Stimulated activated CD8-positive, alpha-beta memory T cell treated with anti-CD3 and anti-CD28 coated beads, Interleukin-4, amount 100 ng/mL, for 4 hours (primary cell): Measurements from ENCODE around the gene WIPF1.

Experiments used
- DNase-seq, 2 donors: peaks; one replicate each; pipeline ENCODE4 v3.0.0-alpha.2; 2020; ENCODE audit warnings: low read depth in 2 of 2, low spot score in 1 of 2

The WIPF1 gene

DNA sequence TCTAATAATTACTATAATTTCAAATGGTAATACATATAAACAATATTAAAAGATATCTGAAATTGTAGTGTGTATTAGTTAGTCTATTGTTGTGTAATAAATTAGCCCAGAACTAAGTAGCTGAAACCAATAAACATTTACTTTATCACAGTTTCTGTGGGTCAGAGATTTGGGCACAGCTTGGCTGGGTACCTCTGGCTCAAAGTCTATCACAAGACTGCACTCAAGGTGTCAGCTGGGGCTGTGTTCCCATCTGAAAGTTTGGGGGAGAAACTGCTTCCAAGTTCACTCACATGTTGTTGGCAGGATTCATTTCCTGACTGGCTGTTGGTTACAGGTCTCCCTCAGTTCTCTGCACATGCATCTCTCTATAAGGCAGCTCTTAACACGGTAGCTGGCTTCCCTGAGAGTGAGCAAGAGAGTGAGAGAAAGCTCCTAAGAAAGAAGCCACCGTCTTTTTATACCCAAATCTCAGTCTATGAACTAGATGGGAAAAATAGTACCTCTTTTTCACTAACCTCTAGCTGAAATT is 25.6 kb upstream of the WIPF1 start:
- DNase-seq: no peak

DNA sequence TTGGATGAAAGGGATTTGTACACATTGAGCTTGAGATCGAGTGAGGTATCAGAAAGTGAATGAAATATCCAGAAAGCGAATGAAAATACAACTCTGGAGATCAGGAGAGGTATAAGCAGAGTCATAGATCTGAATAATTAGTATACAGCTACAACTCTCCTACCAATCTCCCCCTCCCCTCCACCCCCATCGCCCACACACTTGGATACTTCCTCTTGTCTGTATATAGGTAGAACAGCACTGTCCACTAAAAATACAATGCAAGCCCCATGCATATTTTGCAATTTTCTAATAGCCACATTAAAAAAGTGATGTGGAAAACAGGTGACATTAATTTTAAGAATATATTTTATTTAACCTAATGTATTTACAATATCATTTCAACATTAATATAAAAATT is 23.7 kb upstream of the WIPF1 start:
- DNase-seq: no peak

DNA sequence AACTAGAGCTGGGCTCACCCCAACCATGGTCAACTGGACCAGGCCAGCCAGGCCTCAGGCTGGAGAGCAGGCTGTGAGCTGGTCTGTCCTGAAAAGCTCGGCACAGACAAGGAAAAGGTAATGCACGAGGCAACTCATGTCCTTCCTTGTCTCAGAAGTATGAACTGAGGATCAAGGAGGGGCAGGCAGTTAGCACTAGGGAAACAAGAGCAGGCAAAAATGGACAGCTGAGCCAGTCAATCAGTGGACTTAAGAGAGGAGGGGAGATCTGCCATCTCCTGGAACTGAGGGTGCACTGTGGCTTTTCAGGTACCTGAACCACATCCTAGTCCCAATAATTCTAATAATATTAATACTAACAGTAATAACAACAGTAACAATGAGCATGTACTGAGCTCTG is 20.6 kb upstream of the WIPF1 start:
- no peak for DNase-seq

DNA sequence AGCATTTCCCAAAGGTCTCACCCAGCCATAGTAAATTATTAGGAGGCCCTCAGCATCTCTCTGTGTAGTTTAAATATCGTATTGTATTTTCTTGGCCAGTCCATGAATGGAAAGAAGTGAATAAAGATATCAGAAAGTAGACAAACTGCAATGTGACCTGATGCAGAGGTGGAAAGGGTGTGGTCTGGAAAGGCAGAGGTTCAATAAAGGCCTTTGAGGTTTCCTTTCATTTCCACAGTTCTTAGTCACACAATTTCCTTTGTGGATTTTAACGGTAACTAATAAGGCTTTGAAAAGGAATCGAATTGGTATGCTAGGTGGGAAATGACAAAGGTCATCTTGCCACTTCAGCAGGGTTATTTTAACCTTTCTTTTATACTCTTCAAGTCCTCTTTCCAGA is 20.1 kb upstream of the WIPF1 start:
- DNase-seq: no peak

DNA sequence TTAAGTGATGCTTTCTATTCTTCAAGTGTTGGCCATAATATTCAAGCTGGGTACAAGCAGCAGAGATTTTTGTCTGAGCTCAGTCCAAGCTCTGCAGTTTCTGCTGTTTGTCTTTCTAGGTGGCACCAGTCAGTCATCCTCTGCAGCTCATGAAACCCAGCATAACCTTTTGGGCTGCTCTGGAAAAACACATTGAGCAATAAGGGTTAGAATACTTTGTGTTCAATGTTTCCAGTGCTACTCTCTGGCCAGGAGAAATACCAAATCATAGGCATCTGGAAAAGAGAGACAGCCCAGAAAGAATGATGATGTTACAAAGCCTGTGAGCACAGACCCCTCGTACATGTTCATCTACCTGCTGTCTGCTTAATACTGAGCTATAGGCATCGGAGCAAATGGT is 19.5 kb upstream of the WIPF1 start:
- no peak for DNase-seq

DNA sequence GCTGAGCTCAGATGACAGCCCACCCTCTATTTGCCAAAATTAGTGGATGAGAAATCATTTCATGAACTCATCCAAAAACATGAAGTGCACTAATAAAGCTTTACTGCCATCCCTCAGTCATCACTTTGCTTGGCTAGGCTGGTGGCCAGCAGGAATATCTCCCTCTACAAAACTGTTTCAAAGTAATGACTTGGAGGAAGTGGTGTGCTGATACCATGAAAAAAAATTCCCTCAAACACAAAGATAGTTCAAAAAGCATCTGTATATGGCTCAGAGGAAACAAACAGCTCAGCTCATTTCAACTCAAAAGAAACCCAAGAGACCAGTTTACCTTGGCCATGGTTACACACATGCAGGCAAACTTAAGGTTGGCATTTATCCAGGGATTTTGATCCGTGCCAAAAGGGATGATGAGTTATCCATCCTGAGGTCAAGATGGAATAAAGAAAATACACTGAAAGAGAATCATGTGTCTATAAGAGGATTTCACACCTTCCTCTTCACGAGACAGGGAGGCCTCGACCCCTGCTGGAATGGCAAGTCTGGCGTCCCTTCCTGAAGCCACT is 18.4 kb upstream of the WIPF1 start:
- DNase-seq: no peak

DNA sequence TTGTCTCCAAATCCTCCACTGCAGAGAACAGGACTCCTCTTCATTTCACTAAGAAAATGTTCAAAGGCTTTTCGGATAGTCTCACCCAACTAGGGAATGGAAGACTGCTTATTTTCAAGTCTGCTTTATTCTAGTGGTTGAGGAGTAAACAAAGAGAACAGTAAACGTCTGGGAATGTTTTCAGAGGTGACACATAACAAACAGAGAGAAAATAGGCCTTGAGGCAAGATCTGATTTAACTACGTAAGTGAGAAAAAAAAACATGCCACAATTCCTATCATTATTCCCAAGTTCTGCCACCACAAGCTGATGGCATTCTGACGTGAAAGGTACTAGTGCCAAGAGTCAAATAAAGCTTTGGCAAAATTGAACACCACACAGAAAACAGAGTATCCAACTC is 16.7 kb upstream of the WIPF1 start:
- no peak for DNase-seq

DNA sequence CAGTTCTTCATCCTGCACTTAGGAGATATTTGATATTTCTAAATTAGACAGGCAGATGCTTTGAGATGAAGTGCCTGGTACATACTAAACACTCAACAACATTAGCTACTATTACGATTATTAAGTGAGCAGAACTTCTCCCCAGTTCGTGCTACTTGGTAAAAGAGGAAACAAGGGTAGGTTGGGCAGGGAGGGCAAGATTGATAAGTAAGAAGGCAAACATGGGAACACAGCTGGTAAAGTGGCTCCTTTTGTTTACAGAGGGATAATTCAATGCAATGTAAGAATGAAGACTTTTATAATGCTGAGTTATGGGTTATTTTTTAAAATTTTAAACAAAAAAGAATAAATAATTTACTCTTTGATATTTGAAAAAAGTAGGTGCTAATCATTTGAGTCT is 15.9 kb upstream of the WIPF1 start:
- DNase-seq: no peak

DNA sequence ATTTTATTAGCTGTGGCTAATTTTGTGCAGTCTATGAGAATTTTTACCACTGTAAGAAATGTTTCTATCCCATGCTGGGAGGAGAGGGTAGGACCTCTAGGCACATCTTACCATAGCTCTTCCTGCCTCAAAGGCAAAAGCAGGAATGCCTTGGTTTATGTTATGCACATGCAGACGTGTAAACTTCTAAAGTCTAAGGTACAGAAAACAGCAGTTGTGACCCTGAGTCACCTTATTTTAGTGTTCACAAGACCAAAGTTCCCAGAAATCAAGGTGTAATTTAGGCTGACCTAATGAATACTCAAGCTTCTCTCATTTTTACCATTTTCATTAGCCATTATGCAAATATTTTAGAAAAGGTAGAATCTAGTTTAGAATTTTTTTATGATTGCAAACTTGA is 15.4 kb upstream of the WIPF1 start:
- DNase-seq: no peak

DNA sequence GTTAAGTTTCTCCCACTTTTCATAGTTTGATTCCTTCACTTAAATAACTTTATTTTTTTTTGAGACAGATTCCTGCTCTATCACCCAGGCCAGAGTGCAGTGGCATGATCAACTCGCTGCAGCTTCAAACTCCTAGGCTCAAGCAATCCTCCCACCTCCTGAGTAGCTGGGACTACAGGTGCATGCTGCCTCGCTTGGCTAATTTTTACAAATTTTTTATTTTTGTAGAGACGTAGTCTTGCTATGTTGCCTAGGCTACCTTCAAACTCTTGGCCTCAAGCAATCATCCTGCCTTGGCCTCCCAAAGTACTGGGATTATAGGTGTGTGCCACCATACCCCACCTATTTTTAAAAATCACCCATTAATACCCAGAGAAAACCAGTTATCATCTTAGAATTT is 14.2 kb upstream of the WIPF1 start:
- DNase-seq: no peak

DNA sequence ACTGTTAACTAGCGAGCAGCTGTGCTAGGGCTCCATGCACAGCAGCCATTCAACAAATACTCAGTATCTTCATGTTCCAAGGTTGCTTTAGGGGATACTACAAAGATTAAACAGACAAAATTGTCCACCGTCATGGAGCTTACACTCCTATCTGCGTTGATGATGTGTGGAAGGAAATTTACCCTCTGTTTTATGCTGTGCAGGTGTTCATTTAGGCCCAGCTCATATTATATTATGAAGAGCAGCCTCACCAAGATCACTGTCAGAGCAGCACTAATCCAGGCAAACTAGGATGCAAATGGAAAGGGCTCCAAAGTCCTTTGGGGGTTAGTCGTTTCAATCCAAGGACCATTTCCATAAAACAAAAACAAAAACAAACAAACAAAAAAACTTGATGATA is 13.4 kb upstream of the WIPF1 start:
- DNase-seq: no peak

DNA sequence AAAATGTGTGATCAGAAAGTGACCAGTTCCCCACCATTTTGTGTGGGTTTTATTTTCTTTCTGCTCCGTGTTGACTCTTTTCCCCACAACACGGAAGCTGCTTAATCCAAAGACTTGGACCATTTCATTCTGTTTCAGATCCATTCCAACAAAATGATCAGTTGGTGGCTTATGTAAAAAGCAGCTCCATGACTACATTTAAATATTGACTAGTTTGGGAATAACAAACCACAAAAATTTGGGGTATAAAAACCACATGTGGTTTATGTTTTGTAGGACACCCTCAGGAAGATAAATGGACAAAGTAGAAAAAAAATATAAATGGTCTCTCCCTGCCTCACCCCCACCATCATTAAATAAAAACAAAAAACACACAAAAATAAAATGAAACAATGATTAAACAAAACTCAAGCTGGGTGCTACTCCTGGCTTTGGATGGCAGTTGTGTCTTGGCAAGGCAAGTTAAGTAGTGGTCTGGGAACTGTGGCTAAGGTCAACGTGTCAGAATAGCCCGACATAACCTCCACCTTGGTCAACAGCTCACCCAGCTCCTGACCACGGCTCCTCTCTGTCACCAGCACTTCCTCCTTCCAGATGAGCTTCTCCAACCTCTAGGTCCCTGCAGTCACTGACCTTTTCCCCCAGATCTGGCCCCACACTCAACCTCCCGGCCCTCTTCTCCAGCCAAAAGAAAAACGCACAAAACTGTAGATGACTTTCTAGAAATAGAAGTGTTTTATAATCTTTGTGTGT is 12.8 kb upstream of the WIPF1 start:
- DNase-seq: no peak

DNA sequence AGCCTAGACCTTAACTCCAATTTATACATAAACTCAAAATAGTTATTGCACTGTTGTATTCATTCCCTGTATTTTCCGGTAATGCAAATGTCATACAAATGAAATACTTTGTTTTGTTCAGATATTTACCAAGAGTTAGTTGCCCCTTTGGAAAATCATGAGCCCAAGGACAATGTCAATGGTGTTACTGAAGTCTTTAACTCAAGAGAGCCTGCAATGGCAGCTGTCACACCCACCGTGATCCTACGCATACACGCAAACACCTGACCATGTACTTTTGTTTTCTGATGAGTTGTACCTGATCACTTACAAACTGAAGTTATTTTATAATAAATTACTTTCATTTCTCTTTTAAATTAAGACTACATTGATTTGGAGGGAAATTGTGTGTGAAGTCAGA is 11.7 kb upstream of the WIPF1 start:
- no peak for DNase-seq

DNA sequence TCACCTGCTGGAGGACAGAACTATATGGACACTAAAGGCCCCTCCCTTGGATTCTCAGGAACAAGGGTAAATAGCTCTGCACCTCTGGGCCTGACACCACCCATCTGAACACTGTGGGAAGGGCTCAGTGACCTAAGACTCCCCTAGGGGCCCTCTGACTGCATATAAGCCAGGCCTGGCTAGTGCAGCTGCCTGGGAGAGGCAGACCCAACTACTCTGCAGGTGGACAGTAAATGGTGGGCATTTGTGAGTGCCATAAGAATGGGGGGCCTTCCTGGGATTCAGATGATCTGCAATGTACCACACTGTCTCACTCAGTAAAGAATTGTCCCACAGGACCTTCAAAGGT is 11.2 kb upstream of the WIPF1 start:
- DNase-seq: no peak

DNA sequence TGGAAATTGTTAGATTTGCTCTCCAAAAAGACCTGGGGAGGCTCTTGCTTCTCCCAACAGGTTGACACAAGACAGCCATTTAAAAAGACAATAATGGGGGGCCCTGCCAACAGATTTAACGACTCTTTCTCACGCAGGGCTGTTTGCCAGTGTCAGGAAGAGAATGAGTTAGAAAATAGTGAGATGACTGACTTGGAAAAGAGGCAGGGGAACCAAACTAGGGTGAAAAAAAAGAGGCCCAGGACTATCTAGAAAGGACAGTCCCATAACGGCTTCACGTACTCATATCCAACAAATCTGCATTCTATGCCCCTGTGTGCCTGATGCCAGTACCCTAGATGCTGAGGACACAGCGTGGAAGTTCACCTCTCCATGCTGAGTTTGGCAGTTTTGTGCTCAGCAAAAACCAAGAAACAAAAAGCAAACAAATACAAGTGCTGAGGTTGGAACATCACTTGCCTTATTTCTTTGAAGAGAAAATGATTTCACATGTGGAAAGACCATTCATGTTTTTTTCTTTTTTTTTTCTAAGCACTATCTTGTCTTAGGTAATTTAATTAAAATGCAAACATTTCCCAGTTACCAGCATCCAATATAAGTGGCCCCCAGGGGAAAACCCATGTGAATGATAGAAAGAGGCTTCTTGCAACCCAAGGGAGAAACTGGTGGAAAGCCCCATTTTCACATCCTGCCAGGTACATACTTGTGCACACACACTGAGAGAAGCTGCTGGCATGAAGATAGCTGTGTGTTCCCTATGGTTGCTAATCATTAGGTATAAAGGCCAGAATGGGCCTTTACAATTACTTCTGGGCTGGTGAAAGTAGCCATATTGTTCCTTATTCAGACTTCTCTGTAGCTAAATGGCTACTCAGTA is 10.6 kb upstream of the WIPF1 start:
- DNase-seq: no peak

DNA sequence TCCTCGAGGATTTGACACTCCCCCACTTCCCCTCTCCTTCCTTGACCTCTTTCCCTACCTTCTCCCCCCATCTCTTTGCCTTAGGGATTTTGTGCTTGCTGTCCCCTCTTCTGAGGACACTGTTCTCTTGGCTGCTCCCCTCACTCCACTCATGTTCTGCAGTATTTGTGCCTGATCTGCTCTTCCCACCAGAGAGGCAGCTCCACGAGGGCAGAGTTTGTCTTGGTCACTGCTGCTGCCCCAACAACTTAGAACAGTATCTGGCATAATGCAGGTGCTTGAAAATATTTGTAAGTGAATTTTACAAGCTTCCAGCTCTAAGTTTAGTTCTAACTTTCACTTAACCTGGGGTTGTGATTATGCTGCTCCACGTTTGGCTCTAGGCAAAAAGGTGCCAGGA is 10.0 kb upstream of the WIPF1 start:
- no peak for DNase-seq

DNA sequence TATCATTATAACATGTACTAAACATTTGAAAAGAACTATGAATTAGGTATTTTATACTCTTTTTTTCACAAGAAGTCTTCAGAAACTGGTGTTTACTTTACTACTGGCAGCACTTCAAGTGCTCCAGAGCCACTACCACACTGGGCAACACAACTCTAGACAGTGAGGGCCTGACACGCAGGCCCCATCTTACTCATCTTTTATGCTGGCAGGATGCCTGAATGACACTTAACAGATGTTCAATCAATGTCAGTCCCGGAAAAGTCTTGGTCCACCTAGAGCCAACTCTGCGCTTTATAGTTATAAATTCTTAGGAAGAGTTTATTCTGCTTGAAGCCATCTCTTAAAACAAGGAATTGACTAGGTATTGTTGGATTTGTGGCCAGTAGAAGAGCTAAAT is 8.7 kb upstream of the WIPF1 start:
- DNase-seq: no peak

DNA sequence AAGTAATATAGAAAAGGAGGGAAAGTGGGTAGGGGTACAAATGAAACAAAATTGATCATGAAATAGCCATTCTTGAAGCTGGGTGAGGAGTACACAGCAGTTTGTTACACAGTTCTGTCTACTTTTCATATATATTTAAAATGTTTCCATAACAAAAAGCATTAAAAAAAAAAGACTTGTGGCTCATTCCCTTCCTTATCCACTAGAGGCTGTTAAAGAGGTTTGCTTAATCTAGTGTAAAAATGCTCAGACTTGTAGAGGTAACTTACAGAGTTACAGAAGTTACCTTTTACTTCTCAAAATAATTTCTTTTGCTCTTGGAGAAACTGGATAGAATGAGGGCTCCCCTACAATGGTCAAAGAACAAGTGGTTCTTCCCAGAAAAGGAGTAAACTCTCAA is 8.1 kb upstream of the WIPF1 start:
- DNase-seq: no peak

DNA sequence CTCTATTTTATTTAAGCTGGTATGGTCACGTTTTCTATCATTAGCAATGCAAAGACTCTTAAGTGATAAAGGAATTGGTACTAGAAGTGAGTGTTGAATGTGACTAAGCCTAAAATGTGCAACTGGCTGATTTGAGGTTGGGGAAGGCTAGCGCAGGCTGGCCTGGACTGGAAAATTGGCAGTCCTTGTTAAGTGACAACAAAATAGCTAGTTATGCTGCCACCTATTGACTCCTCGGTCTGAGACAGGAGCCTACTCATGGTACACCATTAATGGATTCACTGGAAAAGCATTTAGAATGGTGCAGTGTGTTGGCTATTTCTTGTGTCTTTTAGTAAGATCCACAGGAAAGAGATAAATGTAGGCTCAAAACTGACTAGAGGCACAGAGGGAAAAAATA is 5.7 kb upstream of the WIPF1 start:
- peak in 1 of 2 donors; percentile 13 for DNase-seq

DNA sequence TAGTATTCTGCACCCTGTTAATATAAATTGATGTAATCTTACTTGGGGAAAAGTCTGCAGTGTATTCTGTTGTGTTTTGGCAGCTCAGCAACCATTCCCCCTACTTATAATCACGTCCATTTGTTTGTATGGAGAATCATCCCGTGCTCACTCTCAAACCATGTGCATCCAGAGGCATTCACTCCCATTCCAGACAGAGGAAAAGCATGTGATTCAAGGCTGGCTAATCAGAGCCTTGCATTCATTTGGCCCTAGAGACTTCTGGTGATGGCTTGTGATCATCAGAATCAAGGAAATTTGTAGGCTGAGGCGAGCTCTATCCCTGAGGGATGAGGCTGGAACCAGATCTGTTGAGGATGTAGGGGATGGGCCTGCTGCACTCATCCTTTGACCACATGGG is 5.1 kb upstream of the WIPF1 start:
- no peak for DNase-seq

DNA sequence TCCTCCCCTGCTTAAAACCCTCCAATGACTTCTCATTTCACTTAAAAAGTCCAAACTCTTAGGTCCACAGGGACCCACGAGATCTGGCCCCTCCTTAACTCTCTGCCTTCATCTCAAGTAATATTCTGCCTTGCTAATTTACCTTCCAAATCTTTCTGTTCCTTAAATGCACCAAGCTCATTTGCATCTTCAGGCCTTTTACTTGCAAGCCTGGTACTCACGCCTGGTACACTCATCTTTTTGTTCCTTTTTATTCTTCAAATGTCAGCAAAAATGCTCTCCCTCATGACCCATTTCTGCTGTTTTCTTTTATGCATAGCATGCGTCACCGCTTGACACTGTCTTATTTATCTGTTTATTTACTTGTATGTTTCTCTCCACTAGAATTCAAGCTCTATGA is 2.7 kb upstream of the WIPF1 start:
- DNase-seq: no peak

DNA sequence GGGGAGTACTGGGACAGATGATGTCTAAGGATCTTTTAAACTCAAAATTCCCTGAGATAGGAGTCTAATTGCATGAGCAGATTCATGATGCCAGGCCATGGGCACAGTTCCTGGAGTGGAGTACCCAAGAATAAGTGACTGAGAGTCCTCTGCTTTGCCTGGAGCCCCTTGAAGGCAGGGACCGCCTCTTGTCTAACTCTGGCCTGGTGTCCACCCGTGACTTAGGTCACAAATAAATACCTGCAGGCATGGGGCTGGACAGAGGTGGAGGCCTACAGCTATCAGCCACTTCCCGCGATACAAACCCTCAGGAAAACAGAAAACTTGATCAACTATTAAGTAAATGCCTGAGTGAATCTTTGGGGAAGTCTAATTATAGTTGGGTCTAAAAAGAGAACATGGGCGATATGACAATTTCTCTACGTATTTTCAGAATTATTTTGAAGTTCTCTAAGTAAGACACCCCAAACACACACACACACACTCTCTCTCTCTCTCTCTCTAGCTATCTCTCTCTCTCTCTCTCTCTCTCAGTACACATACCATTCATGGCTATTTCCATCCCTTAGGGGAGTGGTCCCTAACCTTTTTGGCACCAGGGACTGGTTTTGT is 1.8 kb upstream of the WIPF1 start:
- no peak for DNase-seq
